K562 (cell line): Measurements from ENCODE around the gene C1QTNF12. TPM values are rescaled to one million over a fixed set of nuclear protein-coding genes. Genes with fewer than 3 reads are reported as not detected.

ENCODE experiments used
- ATF7 ChIP-seq: fragments of 450-650 bp; IDR thresholded peaks from 2 replicates; pipeline ENCODE4 v1.7.1; 2014; ENCODE audit warnings: mild to moderate bottlenecking, moderate library complexity
- BACH1 ChIP-seq: fragments of 200-800 bp; sonication (Bioruptor generic); IDR thresholded peaks from 2 replicates; pipeline ENCODE4 v1.6.1; 2016; ENCODE audit warnings: missing genetic modification characterization, missing compliant biosample characterization
- JUN ChIP-seq, 2 experiments: sonication (generic) in 1 of 2; formaldehyde crosslinking in 1 of 2; IDR thresholded peaks; 2 replicates each; pipeline versions ENCODE4 v1.6.1 to v1.8.0; 2012 to 2022; ENCODE audit warnings: borderline replicate concordance in 2 of 2, mild to moderate bottlenecking in 2 of 2, improper control_type of control experiment in 1 of 2, low read depth in 1 of 2, low read length in 1 of 2, missing genetic modification reagents in 1 of 2
- KDM2B ChIP-seq: fragments of 250-450 bp; sonication (Bioruptor Pico); IDR thresholded peaks from 2 replicates; pipeline ENCODE4 v1.8.0; 2021; ENCODE audit warnings: mild to moderate bottlenecking, moderate library complexity
- MIER1 ChIP-seq: fragments of 450-650 bp; IDR thresholded peaks from 2 replicates; pipeline ENCODE4 v1.6.1; 2016; ENCODE audit warnings: antibody characterized with exemption, mild to moderate bottlenecking, low read depth
- NR1H2 ChIP-seq: sonication (generic); formaldehyde crosslinking; IDR thresholded peaks from 2 replicates; pipeline ENCODE4 v1.4.0; 2020; ENCODE audit warnings: mild to moderate bottlenecking, missing genetic modification reagents
- RBM22 ChIP-seq: fragments of 200-400 bp; formaldehyde crosslinking; IDR thresholded peaks from 2 replicates; pipeline ENCODE4 v1.6.1; 2018; ENCODE audit warnings: low read length, low read depth; ENCODE audit not compliant: poor library complexity, severe bottlenecking
- TAL1 ChIP-seq: fragments of 450-650 bp; IDR thresholded peaks from 2 replicates; pipeline ENCODE4 v1.6.1; 2016; ENCODE audit warnings: mild to moderate bottlenecking
- TBP ChIP-seq: optimal IDR thresholded peaks from 2 replicates; pipeline ENCODE3; 2011; ENCODE audit warnings: low read depth, low read length, improper control_type of control experiment
- ZNF197 ChIP-seq: fragments of 200-800 bp; sonication (Bioruptor generic); IDR thresholded peaks from 2 replicates; pipeline ENCODE4 v1.6.1; 2016; ENCODE audit warnings: low read depth, missing genetic modification characterization, missing compliant biosample characterization
- polyA plus RNA-seq, 8 experiments: library from polyadenylated mRNA; depleted of rRNA in 4 of 8; stranded (reverse) in 5 of 8; unstranded in 3 of 8; fragments of >200 nt; fragmentation: Nextera tagmentation in 2 of 8; fragmentation: Illumina TruSeq in 1 of 8; extraction: Ambion mirVana in 2 of 8; extraction: Trizol in 1 of 8; gene quantifications; 2 replicates each; pipeline versions ENCODE4 v1.2.1 to v1.2.3, GENCODE V29; 2011 to 2014; ENCODE audit warnings: inconsistent platforms in 1 of 8, missing spikeins in 1 of 8
- total RNA-seq, 7 experiments: library from RNA; depleted of rRNA in 6 of 7; stranded (reverse); fragments of >200 nt in 6 of 7; fragmentation: Illumina TruSeq in 2 of 7; extraction: Trizol in 2 of 7; gene quantifications; 2 replicates each; pipeline versions ENCODE4 v1.2.1 to v1.2.3, GENCODE V29; 2011 to 2021; ENCODE audit warnings: low replicate concordance in 1 of 7
- TF ChIP-seq, protein P1 (sequence below): fragments of 250-450 bp; sonication (Bioruptor Pico); IDR thresholded peaks from 2 replicates; pipeline ENCODE4 v1.4.0; 2020
- TF ChIP-seq, protein P2 (sequence below): fragments of 450-650 bp; formaldehyde crosslinking; IDR thresholded peaks from 2 replicates; pipeline ENCODE4 v1.4.0; 2020; ENCODE audit warnings: mild to moderate bottlenecking, mixed read lengths
- TF ChIP-seq, protein P3 (sequence below): fragments of 450-650 bp; IDR thresholded peaks from 2 replicates; pipeline ENCODE4 v1.6.1; 2018; ENCODE audit warnings: mild to moderate bottlenecking, low read depth; ENCODE audit not compliant: partially characterized antibody
- TF ChIP-seq, protein P4 (sequence below): fragments of 250-450 bp; sonication (Bioruptor Pico); IDR thresholded peaks from 2 replicates; pipeline ENCODE4 v1.6.1; 2021; ENCODE audit warnings: mild to moderate bottlenecking
- TF ChIP-seq, protein P5 (sequence below): fragments of 250-450 bp; sonication (Bioruptor Pico); IDR thresholded peaks from 2 replicates; pipeline ENCODE4 v1.8.0; 2021; ENCODE audit warnings: mild to moderate bottlenecking, moderate library complexity

C1QTNF12 gene
- total and polyA plus RNA-seq, 9 of the 15 experiments (the other 6 are each of a cell fraction or from before 2014, with no cell fraction given), result 0.11 to 4.3 (median 0.93) TPM; not detected in 3

DNA sequence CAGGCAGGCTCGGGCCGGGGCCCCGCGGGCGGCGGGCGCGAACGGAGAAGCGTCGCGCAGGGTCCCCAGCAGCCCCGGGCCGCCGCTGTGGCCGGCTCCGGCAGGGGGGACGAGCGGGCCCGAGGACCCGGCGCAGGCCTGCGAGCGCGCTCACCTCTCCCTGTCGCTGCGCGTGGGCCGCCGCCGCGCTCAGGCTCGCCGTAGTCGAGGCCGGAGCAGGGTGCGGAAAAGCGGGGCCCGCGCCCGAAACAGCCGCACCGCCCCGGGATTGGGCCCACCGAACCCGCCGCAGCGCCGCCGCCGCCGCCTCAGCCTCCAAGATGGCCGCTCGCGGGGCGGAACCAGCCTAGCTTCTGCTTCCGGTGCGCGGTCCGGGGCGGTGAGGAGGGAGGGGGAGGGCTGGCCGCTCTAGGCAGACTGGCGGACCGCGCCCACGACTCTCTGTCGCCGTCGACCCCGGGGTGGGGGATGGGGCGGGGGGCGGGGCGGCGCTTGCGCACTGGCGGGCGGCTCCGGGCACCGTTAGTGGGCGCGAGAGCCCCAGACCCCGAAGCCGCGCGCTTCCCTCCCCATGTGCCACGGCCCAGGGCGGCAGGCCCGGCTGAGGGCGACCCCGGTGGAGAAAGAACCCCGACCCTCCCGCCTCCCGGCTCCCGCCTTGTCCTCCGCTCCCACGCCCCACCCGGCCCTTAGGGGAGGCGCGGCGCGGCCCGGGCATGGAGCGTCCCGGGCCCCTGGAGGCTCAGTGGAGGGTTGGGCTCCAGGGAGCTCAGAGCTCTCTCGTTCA lies 27.2 kb upstream of the C1QTNF12 start, which contains the start of gene UBE2J2 (continued):
- TF ChIP-seq NR1H2 (CRISPR knock-in tag), result no peak; the same call in 1 of the 2 replicates
- no peak for TF ChIP-seq RBM22
- TF ChIP-seq, protein P1, sequence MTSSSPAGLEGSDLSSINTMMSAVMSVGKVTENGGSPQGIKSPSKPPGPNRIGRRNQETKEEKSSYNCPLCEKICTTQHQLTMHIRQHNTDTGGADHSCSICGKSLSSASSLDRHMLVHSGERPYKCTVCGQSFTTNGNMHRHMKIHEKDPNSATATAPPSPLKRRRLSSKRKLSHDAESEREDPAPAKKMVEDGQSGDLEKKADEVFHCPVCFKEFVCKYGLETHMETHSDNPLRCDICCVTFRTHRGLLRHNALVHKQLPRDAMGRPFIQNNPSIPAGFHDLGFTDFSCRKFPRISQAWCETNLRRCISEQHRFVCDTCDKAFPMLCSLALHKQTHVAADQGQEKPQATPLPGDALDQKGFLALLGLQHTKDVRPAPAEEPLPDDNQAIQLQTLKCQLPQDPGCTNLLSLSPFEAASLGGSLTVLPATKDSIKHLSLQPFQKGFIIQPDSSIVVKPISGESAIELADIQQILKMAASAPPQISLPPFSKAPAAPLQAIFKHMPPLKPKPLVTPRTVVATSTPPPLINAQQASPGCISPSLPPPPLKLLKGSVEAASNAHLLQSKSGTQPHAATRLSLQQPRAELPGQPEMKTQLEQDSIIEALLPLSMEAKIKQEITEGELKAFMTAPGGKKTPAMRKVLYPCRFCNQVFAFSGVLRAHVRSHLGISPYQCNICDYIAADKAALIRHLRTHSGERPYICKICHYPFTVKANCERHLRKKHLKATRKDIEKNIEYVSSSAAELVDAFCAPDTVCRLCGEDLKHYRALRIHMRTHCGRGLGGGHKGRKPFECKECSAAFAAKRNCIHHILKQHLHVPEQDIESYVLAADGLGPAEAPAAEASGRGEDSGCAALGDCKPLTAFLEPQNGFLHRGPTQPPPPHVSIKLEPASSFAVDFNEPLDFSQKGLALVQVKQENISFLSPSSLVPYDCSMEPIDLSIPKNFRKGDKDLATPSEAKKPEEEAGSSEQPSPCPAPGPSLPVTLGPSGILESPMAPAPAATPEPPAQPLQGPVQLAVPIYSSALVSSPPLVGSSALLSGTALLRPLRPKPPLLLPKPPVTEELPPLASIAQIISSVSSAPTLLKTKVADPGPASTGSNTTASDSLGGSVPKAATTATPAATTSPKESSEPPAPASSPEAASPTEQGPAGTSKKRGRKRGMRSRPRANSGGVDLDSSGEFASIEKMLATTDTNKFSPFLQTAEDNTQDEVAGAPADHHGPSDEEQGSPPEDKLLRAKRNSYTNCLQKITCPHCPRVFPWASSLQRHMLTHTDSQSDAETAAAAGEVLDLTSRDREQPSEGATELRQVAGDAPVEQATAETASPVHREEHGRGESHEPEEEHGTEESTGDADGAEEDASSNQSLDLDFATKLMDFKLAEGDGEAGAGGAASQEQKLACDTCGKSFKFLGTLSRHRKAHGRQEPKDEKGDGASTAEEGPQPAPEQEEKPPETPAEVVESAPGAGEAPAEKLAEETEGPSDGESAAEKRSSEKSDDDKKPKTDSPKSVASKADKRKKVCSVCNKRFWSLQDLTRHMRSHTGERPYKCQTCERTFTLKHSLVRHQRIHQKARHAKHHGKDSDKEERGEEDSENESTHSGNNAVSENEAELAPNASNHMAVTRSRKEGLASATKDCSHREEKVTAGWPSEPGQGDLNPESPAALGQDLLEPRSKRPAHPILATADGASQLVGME (CRISPR knock-in tag), result 0 out of 2 replicates have a peak, but pooled peaks have one; percentile 32
- TF ChIP-seq JUN (IDR thresholded peaks at IDR 0.05; ENCODE audit: borderline replicate concordance, low read depth, low read length), result no peak
- TF ChIP-seq JUN (CRISPR knock-in tag; IDR thresholded peaks at IDR 0.05; ENCODE audit: borderline replicate concordance), result no peak
- TF ChIP-seq TBP, result peak; percentile 5
- TF ChIP-seq, protein P2, sequence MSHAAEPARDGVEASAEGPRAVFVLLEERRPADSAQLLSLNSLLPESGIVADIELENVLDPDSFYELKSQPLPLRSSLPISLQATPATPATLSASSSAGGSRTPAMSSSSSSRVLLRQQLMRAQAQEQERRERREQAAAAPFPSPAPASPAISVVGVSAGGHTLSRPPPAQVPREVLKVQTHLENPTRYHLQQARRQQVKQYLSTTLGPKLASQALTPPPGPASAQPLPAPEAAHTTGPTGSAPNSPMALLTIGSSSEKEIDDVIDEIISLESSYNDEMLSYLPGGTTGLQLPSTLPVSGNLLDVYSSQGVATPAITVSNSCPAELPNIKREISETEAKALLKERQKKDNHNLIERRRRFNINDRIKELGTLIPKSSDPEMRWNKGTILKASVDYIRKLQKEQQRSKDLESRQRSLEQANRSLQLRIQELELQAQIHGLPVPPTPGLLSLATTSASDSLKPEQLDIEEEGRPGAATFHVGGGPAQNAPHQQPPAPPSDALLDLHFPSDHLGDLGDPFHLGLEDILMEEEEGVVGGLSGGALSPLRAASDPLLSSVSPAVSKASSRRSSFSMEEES (CRISPR knock-in tag), result no peak
- TF ChIP-seq, protein P3, sequence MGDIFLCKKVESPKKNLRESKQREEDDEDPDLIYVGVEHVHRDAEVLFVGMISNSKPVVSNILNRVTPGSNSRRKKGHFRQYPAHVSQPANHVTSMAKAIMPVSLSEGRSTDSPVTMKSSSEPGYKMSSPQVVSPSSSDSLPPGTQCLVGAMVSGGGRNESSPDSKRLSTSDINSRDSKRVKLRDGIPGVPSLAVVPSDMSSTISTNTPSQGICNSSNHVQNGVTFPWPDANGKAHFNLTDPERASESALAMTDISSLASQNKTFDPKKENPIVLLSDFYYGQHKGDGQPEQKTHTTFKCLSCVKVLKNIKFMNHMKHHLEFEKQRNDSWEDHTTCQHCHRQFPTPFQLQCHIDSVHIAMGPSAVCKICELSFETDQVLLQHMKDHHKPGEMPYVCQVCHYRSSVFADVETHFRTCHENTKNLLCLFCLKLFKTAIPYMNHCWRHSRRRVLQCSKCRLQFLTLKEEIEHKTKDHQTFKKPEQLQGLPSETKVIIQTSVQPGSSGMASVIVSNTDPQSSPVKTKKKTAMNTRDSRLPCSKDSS, result no peak
- no peak for TF ChIP-seq MIER1
- TF ChIP-seq KDM2B (CRISPR knock-in tag), result 0 out of 2 replicates have a peak, but pooled peaks have one; percentile 70
- TF ChIP-seq, protein P4, sequence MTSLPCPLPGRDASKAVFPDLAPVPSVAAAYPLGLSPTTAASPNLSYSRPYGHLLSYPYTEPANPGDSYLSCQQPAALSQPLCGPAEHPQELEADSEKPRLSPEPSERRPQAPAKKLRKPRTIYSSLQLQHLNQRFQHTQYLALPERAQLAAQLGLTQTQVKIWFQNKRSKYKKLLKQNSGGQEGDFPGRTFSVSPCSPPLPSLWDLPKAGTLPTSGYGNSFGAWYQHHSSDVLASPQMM, result no peak
- TF ChIP-seq TAL1, result no peak
- TF ChIP-seq, protein P5, sequence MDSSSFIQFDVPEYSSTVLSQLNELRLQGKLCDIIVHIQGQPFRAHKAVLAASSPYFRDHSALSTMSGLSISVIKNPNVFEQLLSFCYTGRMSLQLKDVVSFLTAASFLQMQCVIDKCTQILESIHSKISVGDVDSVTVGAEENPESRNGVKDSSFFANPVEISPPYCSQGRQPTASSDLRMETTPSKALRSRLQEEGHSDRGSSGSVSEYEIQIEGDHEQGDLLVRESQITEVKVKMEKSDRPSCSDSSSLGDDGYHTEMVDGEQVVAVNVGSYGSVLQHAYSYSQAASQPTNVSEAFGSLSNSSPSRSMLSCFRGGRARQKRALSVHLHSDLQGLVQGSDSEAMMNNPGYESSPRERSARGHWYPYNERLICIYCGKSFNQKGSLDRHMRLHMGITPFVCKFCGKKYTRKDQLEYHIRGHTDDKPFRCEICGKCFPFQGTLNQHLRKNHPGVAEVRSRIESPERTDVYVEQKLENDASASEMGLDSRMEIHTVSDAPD (CRISPR knock-in tag), result no peak
- TF ChIP-seq ZNF197 (CRISPR knock-in tag), result 0 out of 2 replicates have a peak, but pooled peaks have one; percentile 73
- TF ChIP-seq ATF7, result peak; percentile 45; the same call in 1 of the 2 replicates
- no peak for TF ChIP-seq BACH1
